ENCODE results near the gene PAIP2. TPM values are rescaled to one million over a fixed set of nuclear protein-coding genes. Genes with fewer than 3 reads are reported as not detected.

PAIP2 gene
- polyA plus RNA-seq, 1 of the 3 experiments (the other 2 are of a cell fraction) = 73.2 TPM

GRCh38 chr5:139360384-139360783 lies 18.7 kb downstream of the PAIP2 start:
- 94% methylated on average over 4 of the region's 4 CpGs for WGBS (ENCODE audit: low lambda C conversion rate)
- Histone ChIP-seq H3K4me3 (ENCODE audit: low read depth in 2 of 2, low read length in 1 of 2) (no peak overlapping the region), H3K4me1 (ENCODE audit: control insufficient read depth in 1 of 2, insufficient read depth in 2 of 2, low read depth in 1 of 2, low read length in 1 of 2) (no peaks in the 10 kb centered on the region), H3F3A (replicated peaks; ENCODE audit: insufficient read depth) (peaks cover 16% of the 10 kb centered on the region), H3K79me2 (ENCODE audit: insufficient read depth) (peaks cover 95% of the 10 kb centered on the region), H2AFZ (ENCODE audit: low read depth) (no peak overlapping the region), H3K4me2 (no peak overlapping the region), H3K27me3 (ENCODE audit: insufficient read depth) (no peaks in the 10 kb centered on the region), H3K27ac (ENCODE audit: low read depth in 2 of 2, low read length in 1 of 2) (no peak overlapping the region), H4K20me1 (ENCODE audit: insufficient read depth) (peaks cover 86% of the 10 kb centered on the region), H3K9me2 (no peaks in the 10 kb centered on the region), H3K9me3 (no peaks in the 10 kb centered on the region), H3K9ac (no peak overlapping the region), H3K36me3 (replicated peaks in 1 of 2; ENCODE audit: control insufficient read depth in 1 of 2, insufficient read depth in 2 of 2, low read length in 1 of 2) (peaks cover 17 to 22% of the 10 kb centered on the region in 2 experiments)
- no peak for TF ChIP-seq FOXJ3 (CRISPR knock-in tag; IDR thresholded peaks at IDR 0.05)
- ChIA-PET CTCF (interaction anchor here (0.7 kb wide), 1 partner anchor 96 kb away, joined by 3 read pairs; no protein-coding TSS in a partner anchor), POLR2A (no interaction called here)
- no peak for DNase-seq

DNA sequence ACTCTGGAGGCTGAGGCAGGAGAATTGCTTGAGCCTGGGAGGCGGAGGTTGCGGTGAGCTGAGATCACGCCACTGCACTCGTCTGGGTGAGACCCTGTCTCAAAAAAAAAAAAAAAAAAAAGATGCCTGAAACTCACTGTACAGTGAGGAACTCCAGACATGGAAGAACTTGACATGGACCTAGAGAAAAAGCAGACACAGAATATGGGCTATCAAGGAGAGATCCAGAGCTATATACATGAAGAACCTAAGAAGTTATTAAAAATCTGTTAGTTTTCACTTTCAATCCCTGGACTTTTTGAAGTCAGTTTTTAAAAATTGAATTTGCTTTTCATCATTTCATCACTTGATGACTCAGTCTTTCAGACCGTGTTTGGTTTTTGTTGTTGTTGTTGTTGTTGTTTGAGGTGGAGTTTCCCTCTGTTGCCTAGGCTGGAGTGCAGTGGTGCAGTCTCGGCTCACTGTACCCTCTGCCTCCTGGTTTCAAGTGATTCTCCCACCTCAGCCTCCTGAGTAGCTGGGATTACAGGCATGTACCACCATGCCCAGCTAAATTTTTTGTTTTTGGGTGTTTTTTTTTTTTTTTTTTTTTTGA lies 20.3 kb downstream of the PAIP2 start:
- ChIA-PET POLR2A (no interaction called here), CTCF (interaction anchor here (1.1 kb wide), 1 partner anchor 20 kb away, joined by 3 read pairs; the partner anchor contains the start of gene PAIP2)
- no peak overlapping the region for H3K4me2 ChIP-seq
- H3K9me3 ChIP-seq = no peaks in the 10 kb centered on the region
- no peaks in the 10 kb centered on the region for H3K9me2 ChIP-seq
- no peak overlapping the region for H2AFZ ChIP-seq (ENCODE audit: low read depth)
- TF ChIP-seq GABPA (IDR thresholded peaks at IDR 0.05; ENCODE audit: low read depth) (no peak), USF2 (IDR thresholded peaks at IDR 0.05; ENCODE audit: borderline replicate concordance, low read depth, low read length) (no peak), SIN3A (IDR thresholded peaks at IDR 0.05; ENCODE audit: borderline replicate concordance, low read depth, low read length) (no peak), NRF1 (IDR thresholded peaks at IDR 0.05; ENCODE audit: low read depth, low read length) (no peak), POLR2AphosphoS5 (IDR thresholded peaks at IDR 0.05; ENCODE audit: low read depth, low read length) (no peak), IRF3 (IDR thresholded peaks at IDR 0.05; ENCODE audit: low read depth, low read length) (no peak)
- TF ChIP-seq, protein P1, sequence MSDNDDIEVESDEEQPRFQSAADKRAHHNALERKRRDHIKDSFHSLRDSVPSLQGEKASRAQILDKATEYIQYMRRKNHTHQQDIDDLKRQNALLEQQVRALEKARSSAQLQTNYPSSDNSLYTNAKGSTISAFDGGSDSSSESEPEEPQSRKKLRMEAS (IDR thresholded peaks at IDR 0.05; ENCODE audit: low read depth) = no peak
- H3F3A ChIP-seq (replicated peaks; ENCODE audit: insufficient read depth) = peaks cover 24% of the 10 kb centered on the region
- peaks cover 30 to 35% of the 10 kb centered on the region in 2 experiments for H3K36me3 ChIP-seq (replicated peaks in 1 of 2; ENCODE audit: control insufficient read depth in 1 of 2, insufficient read depth in 2 of 2, low read length in 1 of 2)
- WGBS (ENCODE audit: low lambda C conversion rate) = 89% methylated on average over 6 of the region's 6 CpGs
- no peak overlapping the region for H3K9ac ChIP-seq
- peaks cover 70% of the 10 kb centered on the region for H4K20me1 ChIP-seq (ENCODE audit: insufficient read depth)
- H3K27ac ChIP-seq (ENCODE audit: low read depth in 2 of 2, low read length in 1 of 2) = no peak overlapping the region
- no peaks in the 10 kb centered on the region for H3K4me1 ChIP-seq (ENCODE audit: control insufficient read depth in 1 of 2, insufficient read depth in 2 of 2, low read depth in 1 of 2, low read length in 1 of 2)
- H3K79me2 ChIP-seq (ENCODE audit: insufficient read depth) = peaks cover 79% of the 10 kb centered on the region
- no peaks in the 10 kb centered on the region for H3K27me3 ChIP-seq (ENCODE audit: insufficient read depth)
- DNase-seq = no peak
- H3K4me3 ChIP-seq (ENCODE audit: low read depth in 2 of 2, low read length in 1 of 2) = no peak overlapping the region

All from SK-N-SH (cell line).